SK-N-SH (cell line): ENCODE data around the gene ZFAND6. TPM values are rescaled to one million over a fixed set of nuclear protein-coding genes. Genes with fewer than 3 reads are reported as not detected.

Experiments
- CTCF ChIA-PET: fragments of 300-600, 350-600 bp; formaldehyde crosslinking; extraction: SDS; loops from one replicate; lab custom pipeline; 2021; lab: Yijun Ruan, JAX
- POLR2A ChIA-PET: fragments of 350-600 bp; sonication (Branson Sonifier 250); formaldehyde crosslinking; extraction: SDS; loops from one replicate; lab custom pipeline; 2020; ENCODE audit warnings: antibody characterized with exemption, inconsistent platforms; lab: Yijun Ruan, JAX
- DNase-seq: peaks from one replicate; pipeline ENCODE4 v3.0.0; 2012
- H2AFZ ChIP-seq: fragments of 200-600 bp; sonication (generic); 2 replicates; pipeline ENCODE4 v1.8.1; 2016; ENCODE audit warnings: antibody characterized with exemption, mild to moderate bottlenecking, low read depth
- H3F3A ChIP-seq: fragments of 200-600 bp; sonication (generic); replicated peaks from 2 replicates; pipeline ENCODE3; 2016; ENCODE audit warnings: antibody characterized with exemption, mild to moderate bottlenecking; ENCODE audit not compliant: insufficient read depth
- H3K27ac ChIP-seq, 2 experiments: fragments of 200-500 bp in 1 of 2; fragments of 200-600 bp in 1 of 2; sonication (Bioruptor generic) in 1 of 2; sonication (generic), shearing (Covaris generic) in 1 of 2; 2 replicates each; pipeline versions ENCODE4 v1.5.1 to v1.6.1; 2014 to 2016; ENCODE audit warnings: low read depth in 2 of 2, inconsistent platforms in 1 of 2, low read length in 1 of 2, mild to moderate bottlenecking in 1 of 2, mixed read lengths in 1 of 2
- H3K27me3 ChIP-seq: fragments of 200-600 bp; sonication (generic), shearing (Covaris generic); 2 replicates; pipeline ENCODE4 v1.6.1; 2016; ENCODE audit warnings: mixed run types; ENCODE audit not compliant: insufficient read depth
- H3K36me3 ChIP-seq, 2 experiments: fragments of 200-500 bp in 1 of 2; fragments of 200-600 bp in 1 of 2; sonication (Bioruptor generic) in 1 of 2; sonication (generic) in 1 of 2; replicated peaks in 1 of 2; 2 replicates each; pipeline versions ENCODE3 to v1.5.1; 2014 to 2016; ENCODE audit warnings: low read length in 1 of 2, mild to moderate bottlenecking in 1 of 2; ENCODE audit not compliant: insufficient read depth in 2 of 2, control insufficient read depth in 1 of 2
- H3K4me1 ChIP-seq, 2 experiments: fragments of 200-500 bp in 1 of 2; fragments of 200-600 bp in 1 of 2; sonication (Bioruptor generic) in 1 of 2; sonication (generic), shearing (Covaris generic) in 1 of 2; 2 replicates each; pipeline versions ENCODE4 v1.5.1 to v1.6.1; 2014 to 2016; ENCODE audit warnings: low read depth in 1 of 2, low read length in 1 of 2, mixed run types in 1 of 2; ENCODE audit not compliant: insufficient read depth in 2 of 2, control insufficient read depth in 1 of 2
- H3K4me2 ChIP-seq: fragments of 200-600 bp; sonication (generic), shearing (Covaris generic); 2 replicates; pipeline ENCODE4 v1.6.1; 2017; ENCODE audit warnings: mixed run types
- H3K4me3 ChIP-seq, 2 experiments: fragments of 200-500 bp in 1 of 2; fragments of 200-600 bp in 1 of 2; sonication (Bioruptor generic) in 1 of 2; sonication (generic), shearing (Covaris generic) in 1 of 2; 2 replicates each; pipeline versions ENCODE4 v1.5.1 to v1.8.1; 2014 to 2016; ENCODE audit warnings: low read depth in 2 of 2, inconsistent platforms in 1 of 2, low read length in 1 of 2, mild to moderate bottlenecking in 1 of 2, mixed read lengths in 1 of 2, moderate library complexity in 1 of 2
- H3K79me2 ChIP-seq: fragments of 200-600 bp; sonication (generic); 2 replicates; pipeline ENCODE4 v1.8.1; 2017; ENCODE audit warnings: mild to moderate bottlenecking; ENCODE audit not compliant: insufficient read depth
- H3K9ac ChIP-seq: fragments of 200-600 bp; sonication (generic); 2 replicates; pipeline ENCODE4 v1.6.1; 2017; ENCODE audit warnings: mixed run types
- H3K9me2 ChIP-seq: fragments of 200-600 bp; sonication (generic); 2 replicates; pipeline ENCODE4 v1.6.1; 2017; ENCODE audit warnings: mixed run types
- H3K9me3 ChIP-seq: fragments of 200-600 bp; sonication (generic); 2 replicates; pipeline ENCODE4 v1.6.1; 2017; ENCODE audit warnings: mixed run types, mild to moderate bottlenecking, moderate library complexity
- H4K20me1 ChIP-seq: fragments of 200-600 bp; sonication (generic); 2 replicates; pipeline ENCODE4 v1.6.1; 2017; ENCODE audit warnings: mild to moderate bottlenecking, mixed run types; ENCODE audit not compliant: insufficient read depth
- CHD2 ChIP-seq: fragments of 150-350 bp; IDR thresholded peaks from 2 replicates; pipeline ENCODE4 v1.6.1; 2018; ENCODE audit warnings: low read length; ENCODE audit not compliant: partially characterized antibody
- EP300 ChIP-seq, 2 experiments: IDR thresholded peaks; 2 replicates each; pipeline versions ENCODE4 v1.4.0 to v1.6.1; 2012; ENCODE audit warnings: borderline replicate concordance in 1 of 2, low read depth in 1 of 2, low read length in 1 of 2
- FOSL2 ChIP-seq: IDR thresholded peaks from 2 replicates; pipeline ENCODE4 v1.4.0; 2012; ENCODE audit warnings: low read depth, mild to moderate bottlenecking, moderate library complexity, borderline replicate concordance
- FOXM1 ChIP-seq: IDR thresholded peaks from 2 replicates; pipeline ENCODE4 v1.4.0; 2012; ENCODE audit warnings: low read depth, mild to moderate bottlenecking
- NFIC ChIP-seq: IDR thresholded peaks from 2 replicates; pipeline ENCODE4 v1.4.0; 2012; ENCODE audit warnings: borderline replicate concordance
- NRF1 ChIP-seq: IDR thresholded peaks from 2 replicates; pipeline ENCODE4 v1.6.1; 2012; ENCODE audit warnings: low read depth, mild to moderate bottlenecking, low read length
- RCOR1 ChIP-seq: fragments of 150-350 bp; IDR thresholded peaks from 2 replicates; pipeline ENCODE4 v1.6.1; 2017; ENCODE audit warnings: antibody characterized with exemption, low read length
- SIN3A ChIP-seq: IDR thresholded peaks from 2 replicates; pipeline ENCODE4 v1.6.1; 2012; ENCODE audit warnings: low read depth, mild to moderate bottlenecking, low read length, moderate library complexity, borderline replicate concordance
- SMC3 ChIP-seq: IDR thresholded peaks from 2 replicates; pipeline ENCODE4 v1.6.1; 2012; ENCODE audit warnings: low read depth, low read length, improper control_type of control experiment
- WGBS: methylation state at CpG from one replicate; pipeline ENCODE4 v1.1.6; 2017; ENCODE audit warnings: low lambda C conversion rate; 5-methylcytosine and 5-hydroxymethylcytosine counted together
- polyA plus RNA-seq, 3 experiments: library from polyadenylated mRNA; depleted of rRNA; stranded (reverse); fragments of >200 nt; gene quantifications; 2 replicates each; pipeline ENCODE4 v1.2.3, GENCODE V29; 2012
- TF ChIP-seq, protein P1 (sequence below): IDR thresholded peaks from 2 replicates; pipeline ENCODE4; 2012
- TF ChIP-seq, protein P2 (sequence below): IDR thresholded peaks from 2 replicates; pipeline ENCODE4 v1.6.1; 2012; ENCODE audit warnings: mild to moderate bottlenecking, low read depth, low read length, moderate library complexity
- TF ChIP-seq, protein P3 (sequence below): IDR thresholded peaks from 2 replicates; pipeline ENCODE4 v1.4.0; 2012; ENCODE audit warnings: low read depth, borderline replicate concordance
- TF ChIP-seq, protein P4 (sequence below): IDR thresholded peaks from 2 replicates; pipeline ENCODE4 v1.4.0; 2012; ENCODE audit warnings: low read depth

Gene ZFAND6
- polyA plus RNA-seq, 1 of the 3 experiments (the other 2 are of a cell fraction), result 90.1 TPM

DNA sequence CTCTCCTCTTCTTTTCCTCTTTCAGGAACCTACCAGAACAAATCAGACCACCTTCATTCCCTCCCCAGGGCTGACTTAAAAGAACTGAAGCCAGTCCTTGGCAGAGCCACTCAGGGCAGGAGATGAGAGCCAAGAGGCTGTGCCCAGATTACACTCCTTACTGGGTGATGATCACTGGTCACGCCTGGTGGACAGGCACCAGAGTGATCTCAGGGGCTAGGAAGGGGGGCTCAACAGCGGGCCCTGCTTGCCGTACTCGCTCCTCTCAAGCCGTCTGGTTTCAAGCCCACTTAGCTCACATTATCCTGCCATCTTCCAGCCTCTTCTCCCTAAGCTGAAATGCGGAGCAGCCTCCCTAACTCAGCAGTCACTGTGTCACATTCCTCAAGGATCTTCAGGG lies 91.7 kb downstream of the ZFAND6 start:
- no peak overlapping the region for H3K4me3 ChIP-seq
- H3K36me3 ChIP-seq, result no peaks in the 10 kb centered on the region
- H3F3A ChIP-seq, result peaks cover 11% of the 10 kb centered on the region
- no peak for DNase-seq
- no peak overlapping the region for H3K9ac ChIP-seq
- ChIA-PET CTCF (no interaction called here), POLR2A (no interaction called here)
- 91% methylated on average over 5 of the region's 6 CpGs for WGBS
- no peaks in the 10 kb centered on the region for H3K9me3 ChIP-seq
- H2AFZ ChIP-seq, result no peak overlapping the region
- H3K79me2 ChIP-seq, result no peaks in the 10 kb centered on the region
- no peak overlapping the region for H3K4me2 ChIP-seq
- H3K27ac ChIP-seq, result no peak overlapping the region
- H3K27me3 ChIP-seq, result no peaks in the 10 kb centered on the region
- no peaks in the 10 kb centered on the region for H4K20me1 ChIP-seq
- H3K4me1 ChIP-seq, result peaks cover 0 to 14% of the 10 kb centered on the region in 2 experiments; a peak in 1 of 4 replicates
- TF ChIP-seq FOXM1 (no peak), RCOR1 (no peak), EP300 (IDR thresholded peaks at IDR 0.05; ENCODE audit: borderline replicate concordance in 1 of 2, low read depth in 1 of 2, low read length in 1 of 2) (no peak), NFIC (no peak)
- TF ChIP-seq, protein P1, sequence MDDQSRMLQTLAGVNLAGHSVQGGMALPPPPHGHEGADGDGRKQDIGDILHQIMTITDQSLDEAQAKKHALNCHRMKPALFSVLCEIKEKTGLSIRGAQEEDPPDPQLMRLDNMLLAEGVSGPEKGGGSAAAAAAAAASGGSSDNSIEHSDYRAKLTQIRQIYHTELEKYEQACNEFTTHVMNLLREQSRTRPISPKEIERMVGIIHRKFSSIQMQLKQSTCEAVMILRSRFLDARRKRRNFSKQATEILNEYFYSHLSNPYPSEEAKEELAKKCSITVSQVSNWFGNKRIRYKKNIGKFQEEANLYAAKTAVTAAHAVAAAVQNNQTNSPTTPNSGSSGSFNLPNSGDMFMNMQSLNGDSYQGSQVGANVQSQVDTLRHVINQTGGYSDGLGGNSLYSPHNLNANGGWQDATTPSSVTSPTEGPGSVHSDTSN, result no peak
- TF ChIP-seq, protein P2, sequence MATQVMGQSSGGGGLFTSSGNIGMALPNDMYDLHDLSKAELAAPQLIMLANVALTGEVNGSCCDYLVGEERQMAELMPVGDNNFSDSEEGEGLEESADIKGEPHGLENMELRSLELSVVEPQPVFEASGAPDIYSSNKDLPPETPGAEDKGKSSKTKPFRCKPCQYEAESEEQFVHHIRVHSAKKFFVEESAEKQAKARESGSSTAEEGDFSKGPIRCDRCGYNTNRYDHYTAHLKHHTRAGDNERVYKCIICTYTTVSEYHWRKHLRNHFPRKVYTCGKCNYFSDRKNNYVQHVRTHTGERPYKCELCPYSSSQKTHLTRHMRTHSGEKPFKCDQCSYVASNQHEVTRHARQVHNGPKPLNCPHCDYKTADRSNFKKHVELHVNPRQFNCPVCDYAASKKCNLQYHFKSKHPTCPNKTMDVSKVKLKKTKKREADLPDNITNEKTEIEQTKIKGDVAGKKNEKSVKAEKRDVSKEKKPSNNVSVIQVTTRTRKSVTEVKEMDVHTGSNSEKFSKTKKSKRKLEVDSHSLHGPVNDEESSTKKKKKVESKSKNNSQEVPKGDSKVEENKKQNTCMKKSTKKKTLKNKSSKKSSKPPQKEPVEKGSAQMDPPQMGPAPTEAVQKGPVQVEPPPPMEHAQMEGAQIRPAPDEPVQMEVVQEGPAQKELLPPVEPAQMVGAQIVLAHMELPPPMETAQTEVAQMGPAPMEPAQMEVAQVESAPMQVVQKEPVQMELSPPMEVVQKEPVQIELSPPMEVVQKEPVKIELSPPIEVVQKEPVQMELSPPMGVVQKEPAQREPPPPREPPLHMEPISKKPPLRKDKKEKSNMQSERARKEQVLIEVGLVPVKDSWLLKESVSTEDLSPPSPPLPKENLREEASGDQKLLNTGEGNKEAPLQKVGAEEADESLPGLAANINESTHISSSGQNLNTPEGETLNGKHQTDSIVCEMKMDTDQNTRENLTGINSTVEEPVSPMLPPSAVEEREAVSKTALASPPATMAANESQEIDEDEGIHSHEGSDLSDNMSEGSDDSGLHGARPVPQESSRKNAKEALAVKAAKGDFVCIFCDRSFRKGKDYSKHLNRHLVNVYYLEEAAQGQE, result no peak
- no peaks in the 10 kb centered on the region for H3K9me2 ChIP-seq

DNA sequence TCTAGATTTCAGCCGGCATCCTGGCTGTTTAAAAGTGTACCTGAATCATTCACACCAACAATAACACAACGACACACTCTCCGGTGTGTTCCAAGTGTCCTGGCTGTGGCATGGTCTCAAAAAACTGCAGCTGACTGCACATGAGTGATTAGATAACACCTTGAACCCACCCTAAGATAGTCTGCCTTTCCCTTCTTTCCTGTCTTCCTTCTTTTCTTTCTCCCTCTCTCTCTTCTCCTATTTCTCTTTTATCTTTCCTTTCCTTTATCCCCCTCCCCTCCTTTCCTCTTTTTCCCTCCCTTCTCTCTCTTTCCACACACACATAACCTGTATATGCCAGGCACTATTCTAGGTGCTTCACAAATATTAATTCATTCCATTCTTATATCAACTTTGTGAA lies 92.1 kb downstream of the ZFAND6 start:
- no peaks in the 10 kb centered on the region for H3K79me2 ChIP-seq
- peaks cover 0 to 14% of the 10 kb centered on the region in 2 experiments; a peak in 1 of 4 replicates for H3K4me1 ChIP-seq
- no peak overlapping the region for H3K4me3 ChIP-seq
- H3K9ac ChIP-seq, result no peak overlapping the region
- no peaks in the 10 kb centered on the region for H3K36me3 ChIP-seq
- no peak for DNase-seq
- no peaks in the 10 kb centered on the region for H4K20me1 ChIP-seq
- POLR2A ChIA-PET, result no interaction called here
- H3K27ac ChIP-seq, result peak overlapping the region in 1 of 2 experiments; percentile 55; a peak in 2 of 4 replicates
- peaks cover 11% of the 10 kb centered on the region for H3F3A ChIP-seq
- H3K27me3 ChIP-seq, result no peaks in the 10 kb centered on the region
- peak overlapping the region; percentile 96; the same call in 1 of the 2 replicates for H2AFZ ChIP-seq
- CTCF ChIA-PET, result no interaction called here
- no peaks in the 10 kb centered on the region for H3K9me2 ChIP-seq
- no peak overlapping the region for H3K4me2 ChIP-seq
- H3K9me3 ChIP-seq, result no peaks in the 10 kb centered on the region
- WGBS, result 84% methylated on average over 3 of the region's 3 CpGs
- no peak for TF ChIP-seq SMC3
- no peak for TF ChIP-seq CHD2
- TF ChIP-seq, protein P3, sequence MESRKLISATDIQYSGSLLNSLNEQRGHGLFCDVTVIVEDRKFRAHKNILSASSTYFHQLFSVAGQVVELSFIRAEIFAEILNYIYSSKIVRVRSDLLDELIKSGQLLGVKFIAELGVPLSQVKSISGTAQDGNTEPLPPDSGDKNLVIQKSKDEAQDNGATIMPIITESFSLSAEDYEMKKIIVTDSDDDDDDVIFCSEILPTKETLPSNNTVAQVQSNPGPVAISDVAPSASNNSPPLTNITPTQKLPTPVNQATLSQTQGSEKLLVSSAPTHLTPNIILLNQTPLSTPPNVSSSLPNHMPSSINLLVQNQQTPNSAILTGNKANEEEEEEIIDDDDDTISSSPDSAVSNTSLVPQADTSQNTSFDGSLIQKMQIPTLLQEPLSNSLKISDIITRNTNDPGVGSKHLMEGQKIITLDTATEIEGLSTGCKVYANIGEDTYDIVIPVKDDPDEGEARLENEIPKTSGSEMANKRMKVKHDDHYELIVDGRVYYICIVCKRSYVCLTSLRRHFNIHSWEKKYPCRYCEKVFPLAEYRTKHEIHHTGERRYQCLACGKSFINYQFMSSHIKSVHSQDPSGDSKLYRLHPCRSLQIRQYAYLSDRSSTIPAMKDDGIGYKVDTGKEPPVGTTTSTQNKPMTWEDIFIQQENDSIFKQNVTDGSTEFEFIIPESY, result no peak
- TF ChIP-seq, protein P4, sequence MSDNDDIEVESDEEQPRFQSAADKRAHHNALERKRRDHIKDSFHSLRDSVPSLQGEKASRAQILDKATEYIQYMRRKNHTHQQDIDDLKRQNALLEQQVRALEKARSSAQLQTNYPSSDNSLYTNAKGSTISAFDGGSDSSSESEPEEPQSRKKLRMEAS, result no peak
- TF ChIP-seq, protein P2, result no peak
- no peak for TF ChIP-seq FOSL2
- TF ChIP-seq SIN3A, result no peak
- TF ChIP-seq, protein P1, result no peak
- no peak for TF ChIP-seq NRF1
- no peak for TF ChIP-seq RCOR1
